H1 (cell line): ENCODE data around the gene ADORA1.

ENCODE experiments used
- EP300 ChIP-seq, 2 experiments: IDR thresholded peaks; 1 replicate in 1 of 2; 2 replicates in 1 of 2; pipeline ENCODE4 v1.6.1; 2011 to 2012; ENCODE audit warnings: low read depth in 2 of 2, low read length in 2 of 2, mild to moderate bottlenecking in 2 of 2, borderline replicate concordance in 1 of 2, inconsistent platforms in 1 of 2, moderate library complexity in 1 of 2
- MAFK ChIP-seq: IDR thresholded peaks from 2 replicates; pipeline ENCODE4 v1.6.1; 2012; ENCODE audit warnings: low read depth, mild to moderate bottlenecking, improper control_type of control experiment, low read length
- SRF ChIP-seq: IDR thresholded peaks from 2 replicates; pipeline ENCODE4 v1.6.1; 2011; ENCODE audit warnings: mild to moderate bottlenecking, low read depth, low read length, moderate library complexity
- TF ChIP-seq, protein P1 (sequence below), 3 experiments: IDR thresholded peaks; 1 replicate in 2 of 3; 2 replicates in 1 of 3; pipeline versions ENCODE4 v1.5.1 to v1.6.1; 2011; ENCODE audit warnings: low read length in 3 of 3, mild to moderate bottlenecking in 3 of 3, inconsistent platforms in 2 of 3, low read depth in 1 of 3, moderate library complexity in 1 of 3; ENCODE audit not compliant: insufficient read depth in 1 of 3; ENCODE audit errors: control extremely low read depth in 1 of 3
- TF ChIP-seq, protein P2 (sequence below): IDR thresholded peaks from 2 replicates; pipeline ENCODE4 v1.6.1; 2011; ENCODE audit warnings: low read length, improper control_type of control experiment

GRCh38 chr1:203181586-203182386 is 54.3 kb downstream of the ADORA1 start:
- TF ChIP-seq, protein P1, sequence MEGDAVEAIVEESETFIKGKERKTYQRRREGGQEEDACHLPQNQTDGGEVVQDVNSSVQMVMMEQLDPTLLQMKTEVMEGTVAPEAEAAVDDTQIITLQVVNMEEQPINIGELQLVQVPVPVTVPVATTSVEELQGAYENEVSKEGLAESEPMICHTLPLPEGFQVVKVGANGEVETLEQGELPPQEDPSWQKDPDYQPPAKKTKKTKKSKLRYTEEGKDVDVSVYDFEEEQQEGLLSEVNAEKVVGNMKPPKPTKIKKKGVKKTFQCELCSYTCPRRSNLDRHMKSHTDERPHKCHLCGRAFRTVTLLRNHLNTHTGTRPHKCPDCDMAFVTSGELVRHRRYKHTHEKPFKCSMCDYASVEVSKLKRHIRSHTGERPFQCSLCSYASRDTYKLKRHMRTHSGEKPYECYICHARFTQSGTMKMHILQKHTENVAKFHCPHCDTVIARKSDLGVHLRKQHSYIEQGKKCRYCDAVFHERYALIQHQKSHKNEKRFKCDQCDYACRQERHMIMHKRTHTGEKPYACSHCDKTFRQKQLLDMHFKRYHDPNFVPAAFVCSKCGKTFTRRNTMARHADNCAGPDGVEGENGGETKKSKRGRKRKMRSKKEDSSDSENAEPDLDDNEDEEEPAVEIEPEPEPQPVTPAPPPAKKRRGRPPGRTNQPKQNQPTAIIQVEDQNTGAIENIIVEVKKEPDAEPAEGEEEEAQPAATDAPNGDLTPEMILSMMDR (IDR thresholded peaks at IDR 0.05; ENCODE audit: control extremely low read depth in 1 of 3, insufficient read depth in 1 of 3, low read depth in 1 of 3, low read length in 3 of 3): no peak
- no peak for TF ChIP-seq EP300 (IDR thresholded peaks at IDR 0.05; ENCODE audit: borderline replicate concordance in 1 of 2, low read depth in 2 of 2, low read length in 2 of 2)
- TF ChIP-seq, protein P2, sequence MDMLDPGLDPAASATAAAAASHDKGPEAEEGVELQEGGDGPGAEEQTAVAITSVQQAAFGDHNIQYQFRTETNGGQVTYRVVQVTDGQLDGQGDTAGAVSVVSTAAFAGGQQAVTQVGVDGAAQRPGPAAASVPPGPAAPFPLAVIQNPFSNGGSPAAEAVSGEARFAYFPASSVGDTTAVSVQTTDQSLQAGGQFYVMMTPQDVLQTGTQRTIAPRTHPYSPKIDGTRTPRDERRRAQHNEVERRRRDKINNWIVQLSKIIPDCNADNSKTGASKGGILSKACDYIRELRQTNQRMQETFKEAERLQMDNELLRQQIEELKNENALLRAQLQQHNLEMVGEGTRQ: no peak
- no peak for TF ChIP-seq MAFK
- no peak for TF ChIP-seq SRF
